Measurements from ENCODE around the gene USPL1.

DNA sequence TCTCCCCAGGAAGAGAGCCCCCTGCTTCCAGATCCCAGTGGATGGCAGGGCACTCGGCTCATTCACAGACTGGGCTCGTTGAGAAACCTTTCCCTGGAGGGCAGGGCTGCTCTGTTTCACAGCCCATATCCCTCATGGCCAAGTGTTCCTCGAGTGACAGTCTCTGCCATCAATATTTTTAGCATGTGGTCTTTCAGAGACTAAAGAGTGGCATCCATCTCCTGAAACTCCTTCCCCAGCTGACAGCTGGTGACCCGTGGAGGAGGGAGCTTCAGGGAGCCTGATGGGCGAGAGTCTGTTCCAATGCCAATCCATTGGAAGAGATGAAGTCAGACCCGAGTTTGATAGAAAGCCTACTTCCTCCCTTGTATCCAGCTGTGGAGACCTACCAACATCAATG is 86.9 kb downstream of the USPL1 start:
- TF ChIP-seq, protein P1, sequence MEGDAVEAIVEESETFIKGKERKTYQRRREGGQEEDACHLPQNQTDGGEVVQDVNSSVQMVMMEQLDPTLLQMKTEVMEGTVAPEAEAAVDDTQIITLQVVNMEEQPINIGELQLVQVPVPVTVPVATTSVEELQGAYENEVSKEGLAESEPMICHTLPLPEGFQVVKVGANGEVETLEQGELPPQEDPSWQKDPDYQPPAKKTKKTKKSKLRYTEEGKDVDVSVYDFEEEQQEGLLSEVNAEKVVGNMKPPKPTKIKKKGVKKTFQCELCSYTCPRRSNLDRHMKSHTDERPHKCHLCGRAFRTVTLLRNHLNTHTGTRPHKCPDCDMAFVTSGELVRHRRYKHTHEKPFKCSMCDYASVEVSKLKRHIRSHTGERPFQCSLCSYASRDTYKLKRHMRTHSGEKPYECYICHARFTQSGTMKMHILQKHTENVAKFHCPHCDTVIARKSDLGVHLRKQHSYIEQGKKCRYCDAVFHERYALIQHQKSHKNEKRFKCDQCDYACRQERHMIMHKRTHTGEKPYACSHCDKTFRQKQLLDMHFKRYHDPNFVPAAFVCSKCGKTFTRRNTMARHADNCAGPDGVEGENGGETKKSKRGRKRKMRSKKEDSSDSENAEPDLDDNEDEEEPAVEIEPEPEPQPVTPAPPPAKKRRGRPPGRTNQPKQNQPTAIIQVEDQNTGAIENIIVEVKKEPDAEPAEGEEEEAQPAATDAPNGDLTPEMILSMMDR (IDR thresholded peaks at IDR 0.05) = no peak
- no peak for TF ChIP-seq POLR2AphosphoS5 (IDR thresholded peaks at IDR 0.05; ENCODE audit: insufficient read depth in 1 of 2, low read depth in 1 of 2)
